Keratinocyte (primary cell): ENCODE measurements around the gene SQOR. TPM values are rescaled to one million over a fixed set of nuclear protein-coding genes. Genes with fewer than 3 reads are reported as not detected.

Experiments
- DNase-seq: peaks from one replicate; pipeline ENCODE4 v3.0.0-alpha.2; 2011; ENCODE audit warnings: low read depth, missing footprints, low spot score
- FAIRE-seq: peaks from 2 replicates; lab custom pipeline; 2011; peaks lifted over from hg19 to GRCh38; lab: Jason Lieb, UNC
- H2AFZ ChIP-seq: 2 replicates; pipeline ENCODE4 v1.6.0; 2012; ENCODE audit warnings: low read length, control low read depth, inconsistent platforms; ENCODE audit not compliant: control insufficient read depth
- H3K27ac ChIP-seq: 2 replicates; pipeline ENCODE4 v1.5.1; 2011; ENCODE audit warnings: low read length; ENCODE audit not compliant: control insufficient read depth, insufficient read depth
- H3K27me3 ChIP-seq: 3 replicates; pipeline ENCODE4 v1.6.0; 2011; ENCODE audit warnings: low read length; ENCODE audit not compliant: control insufficient read depth, insufficient read depth; ENCODE audit errors: extremely low read depth
- H3K36me3 ChIP-seq, 2 experiments: 2 replicates in 1 of 2; 3 replicates in 1 of 2; pipeline ENCODE4 v1.5.1; 2011; ENCODE audit warnings: low read length in 2 of 2, mild to moderate bottlenecking in 1 of 2; ENCODE audit not compliant: control insufficient read depth in 2 of 2, insufficient read depth in 2 of 2; ENCODE audit errors: extremely low read depth in 1 of 2
- H3K4me1 ChIP-seq: 3 replicates; pipeline ENCODE4 v1.5.1; 2011; ENCODE audit warnings: low read length; ENCODE audit not compliant: control insufficient read depth, insufficient read depth; ENCODE audit errors: extremely low read depth
- H3K4me2 ChIP-seq: 3 replicates; pipeline ENCODE4 v1.6.0; 2011; ENCODE audit warnings: low read depth, low read length; ENCODE audit not compliant: control insufficient read depth, insufficient read depth; ENCODE audit errors: extremely low read depth
- H3K4me3 ChIP-seq, 3 experiments: fragments of 200-600 bp in 1 of 3; sonication (generic) in 1 of 3; 2 replicates in 2 of 3; 3 replicates in 1 of 3; pipeline ENCODE4 v1.5.1; 2011 to 2016; ENCODE audit warnings: low read length in 3 of 3, mild to moderate bottlenecking in 3 of 3, control low read depth in 2 of 3, inconsistent platforms in 1 of 3, low read depth in 1 of 3, mixed read lengths in 1 of 3, mixed run types in 1 of 3, moderate library complexity in 1 of 3; ENCODE audit not compliant: control insufficient read depth in 2 of 3, insufficient read depth in 2 of 3; ENCODE audit errors: extremely low read depth in 1 of 3
- H3K79me2 ChIP-seq: 2 replicates; pipeline ENCODE4 v1.6.0; 2012; ENCODE audit warnings: low read length; ENCODE audit not compliant: control insufficient read depth, insufficient read depth
- H3K9ac ChIP-seq: 3 replicates; pipeline ENCODE4 v1.6.0; 2011; ENCODE audit warnings: low read length; ENCODE audit not compliant: control insufficient read depth, insufficient read depth; ENCODE audit errors: extremely low read depth
- H3K9me1 ChIP-seq: 3 replicates; pipeline ENCODE4 v1.6.0; 2011; ENCODE audit warnings: low read length; ENCODE audit not compliant: control insufficient read depth, insufficient read depth; ENCODE audit errors: extremely low read depth
- H3K9me3 ChIP-seq: 2 replicates; pipeline ENCODE4 v1.5.1; 2012; ENCODE audit warnings: low read depth, low read length; ENCODE audit not compliant: control insufficient read depth
- H4K20me1 ChIP-seq: 3 replicates; pipeline ENCODE4 v1.6.0; 2011; ENCODE audit warnings: low read length; ENCODE audit not compliant: control insufficient read depth, insufficient read depth; ENCODE audit errors: extremely low read depth
- EZH2 ChIP-seq: IDR thresholded peaks from one replicate; pipeline ENCODE4 v1.6.1; 2012; ENCODE audit warnings: inconsistent platforms, mild to moderate bottlenecking, low read length, moderate library complexity
- dilution Hi-C: fragments of 300-500 bp; cut with MboI; formaldehyde crosslinking; loops from one replicate; pipeline ENCODE4 v1.7.0; 2020; ENCODE audit warnings: low sequenced_read_pairs; ENCODE audit not compliant: extremely low pct_ligation_motif_present
- polyA plus RNA-seq, 5 experiments: library from polyadenylated mRNA; depleted of rRNA in 3 of 5; stranded (reverse) in 3 of 5; stranded (forward) in 1 of 5; unstranded in 1 of 5; fragments of >200 nt; gene quantifications; 1 replicate in 1 of 5; 2 replicates in 3 of 5; 3 replicates in 1 of 5; pipeline versions ENCODE4 v1.2.1 to v1.2.3, GENCODE V29; 2011 to 2012; ENCODE audit warnings: missing spikeins in 2 of 5, low read depth in 1 of 5, low replicate concordance in 1 of 5
- TF ChIP-seq, protein P1 (sequence below), 3 experiments: IDR thresholded peaks in 1 of 3; conservative IDR thresholded peaks in 1 of 3; optimal IDR thresholded peaks in 1 of 3; 2 replicates in 2 of 3; 3 replicates in 1 of 3; pipeline versions ENCODE3 to v1.5.1; 2011; ENCODE audit warnings: low read length in 3 of 3, mild to moderate bottlenecking in 3 of 3, moderate library complexity in 2 of 3, control low read depth in 1 of 3, inconsistent platforms in 1 of 3; ENCODE audit not compliant: insufficient read depth in 2 of 3; ENCODE audit errors: extremely low read depth in 1 of 3

Gene SQOR
- polyA plus RNA-seq, 1 donor (not counting 4 experiments of a cell fraction or from before 2014, with no cell fraction given): 140 TPM

- peak; percentile 74 for FAIRE-seq
- dilution Hi-C loops: no loop called here
- H3K36me3 ChIP-seq: peaks cover 0 to 4% of the 10 kb centered on the region in 2 experiments
These were observed 6.5 kb downstream of the SQOR start for GRCh38 chr15:45641374-45641781.

GRCh38 chr15:45641999-45642932 lies 7.4 kb downstream of the SQOR start:
- no peak overlapping the region for H2AFZ ChIP-seq
- no peak for DNase-seq
- H3K27ac ChIP-seq: peak overlapping the region; percentile 95
- dilution Hi-C loops: no loop called here
- H3K9me3 ChIP-seq: no peaks in the 10 kb centered on the region
- peak; percentile 84 for FAIRE-seq
- TF ChIP-seq, protein P1, sequence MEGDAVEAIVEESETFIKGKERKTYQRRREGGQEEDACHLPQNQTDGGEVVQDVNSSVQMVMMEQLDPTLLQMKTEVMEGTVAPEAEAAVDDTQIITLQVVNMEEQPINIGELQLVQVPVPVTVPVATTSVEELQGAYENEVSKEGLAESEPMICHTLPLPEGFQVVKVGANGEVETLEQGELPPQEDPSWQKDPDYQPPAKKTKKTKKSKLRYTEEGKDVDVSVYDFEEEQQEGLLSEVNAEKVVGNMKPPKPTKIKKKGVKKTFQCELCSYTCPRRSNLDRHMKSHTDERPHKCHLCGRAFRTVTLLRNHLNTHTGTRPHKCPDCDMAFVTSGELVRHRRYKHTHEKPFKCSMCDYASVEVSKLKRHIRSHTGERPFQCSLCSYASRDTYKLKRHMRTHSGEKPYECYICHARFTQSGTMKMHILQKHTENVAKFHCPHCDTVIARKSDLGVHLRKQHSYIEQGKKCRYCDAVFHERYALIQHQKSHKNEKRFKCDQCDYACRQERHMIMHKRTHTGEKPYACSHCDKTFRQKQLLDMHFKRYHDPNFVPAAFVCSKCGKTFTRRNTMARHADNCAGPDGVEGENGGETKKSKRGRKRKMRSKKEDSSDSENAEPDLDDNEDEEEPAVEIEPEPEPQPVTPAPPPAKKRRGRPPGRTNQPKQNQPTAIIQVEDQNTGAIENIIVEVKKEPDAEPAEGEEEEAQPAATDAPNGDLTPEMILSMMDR (optimal IDR thresholded peaks at IDR 0.05 in 1 of 3, IDR thresholded peaks at IDR 0.05 in 1 of 3, conservative IDR thresholded peaks at IDR 0.05 in 1 of 3; ENCODE audit: extremely low read depth in 1 of 3, insufficient read depth in 2 of 3, low read length in 3 of 3): no peak
- no peak for TF ChIP-seq EZH2
- H3K9me1 ChIP-seq: peaks cover 3% of the 10 kb centered on the region
- H3K27me3 ChIP-seq: no peaks in the 10 kb centered on the region
- H3K4me2 ChIP-seq: peak overlapping the region; percentile 45
- peak overlapping the region in 2 of 3 experiments; percentile 1 for H3K4me3 ChIP-seq
- no peaks in the 10 kb centered on the region for H4K20me1 ChIP-seq
- peaks cover 57% of the 10 kb centered on the region for H3K79me2 ChIP-seq
- peaks cover 0 to 4% of the 10 kb centered on the region in 2 experiments for H3K36me3 ChIP-seq
- H3K4me1 ChIP-seq: peaks cover 75% of the 10 kb centered on the region
- peak overlapping the region; percentile 76 for H3K9ac ChIP-seq

More at GRCh38 chr15:45641374-45641781, 6.5 kb downstream of the SQOR start:
- Histone ChIP-seq H3K9me1 (peaks cover 3% of the 10 kb centered on the region), H3K9me3 (no peaks in the 10 kb centered on the region), H3K9ac (peak overlapping the region; percentile 76), H3K4me2 (peak overlapping the region; percentile 45), H2AFZ (no peak overlapping the region), H3K27ac (peak overlapping the region; percentile 95), H4K20me1 (no peaks in the 10 kb centered on the region), H3K4me3 (peak overlapping the region in 2 of 3 experiments; percentile 22 to 53), H3K27me3 (no peaks in the 10 kb centered on the region), H3K4me1 (peaks cover 81% of the 10 kb centered on the region), H3K79me2 (peaks cover 57% of the 10 kb centered on the region)
- DNase-seq: no peak
- TF ChIP-seq, protein P1 (optimal IDR thresholded peaks at IDR 0.05 in 1 of 3, IDR thresholded peaks at IDR 0.05 in 1 of 3, conservative IDR thresholded peaks at IDR 0.05 in 1 of 3; ENCODE audit: extremely low read depth in 1 of 3, insufficient read depth in 2 of 3, low read length in 3 of 3): peak in 1 of 3 experiments; percentile 23
- TF ChIP-seq EZH2: no peak
